GM19025 (cell line): ENCODE results near the gene CRELD1.

Experiments
- ATAC-seq: cut with Tn5 transposase; IDR thresholded peaks from one replicate; pipeline ENCODE4 v1.9.1; 2021; ENCODE audit warnings: mild to moderate bottlenecking, low read depth, moderate library complexity; ENCODE audit not compliant: unreplicated experiment

CRELD1 gene

DNA sequence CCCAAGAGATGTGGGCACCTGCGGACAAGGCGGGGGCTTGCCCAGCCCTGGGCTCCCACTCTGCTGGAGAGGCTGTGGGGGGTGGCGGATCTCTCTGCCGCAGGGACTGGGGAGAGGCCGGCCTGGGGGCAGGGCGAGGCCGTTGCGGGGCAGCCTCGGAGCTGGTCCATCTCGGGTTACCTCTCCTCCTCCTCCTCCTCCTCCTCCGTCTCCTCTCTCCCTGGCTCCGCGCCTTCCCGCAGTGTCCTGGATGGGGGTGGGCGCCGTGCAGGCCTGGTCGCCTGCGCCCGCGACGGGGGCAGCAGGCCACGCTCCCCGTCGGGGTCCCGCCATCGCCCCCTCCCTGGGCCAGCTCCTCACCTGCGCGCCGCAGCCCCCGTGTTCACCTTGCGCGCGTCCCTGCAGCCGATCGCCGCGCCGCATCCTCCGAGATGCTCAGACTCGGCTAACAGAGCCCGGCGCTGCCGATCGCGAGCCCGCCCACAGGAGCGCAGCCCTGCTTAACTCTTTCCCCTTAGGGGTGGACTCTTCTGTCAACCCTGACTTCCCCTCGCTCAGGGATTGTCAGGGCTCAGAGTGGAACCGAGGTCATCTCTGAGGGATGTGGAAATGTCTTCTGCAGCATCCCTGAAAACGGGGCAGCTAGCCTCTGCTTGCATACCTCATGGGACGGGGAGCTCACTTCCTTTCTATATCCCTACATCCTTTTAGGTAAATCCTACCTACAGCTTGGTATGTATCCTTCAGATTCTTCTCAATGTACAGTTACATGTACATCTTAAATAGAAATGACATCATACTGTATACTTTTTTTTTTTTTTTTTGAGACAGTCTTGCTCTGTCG is 18.6 kb downstream of the CRELD1 start, which contains the start of gene PRRT3:
TSS of gene PRRT3 (minus strand) at position 447 of the 844 bp plus-strand sequence. CDS start 2,293 bp downstream, outside the sequence.
- ATAC-seq: peak; percentile 63

DNA sequence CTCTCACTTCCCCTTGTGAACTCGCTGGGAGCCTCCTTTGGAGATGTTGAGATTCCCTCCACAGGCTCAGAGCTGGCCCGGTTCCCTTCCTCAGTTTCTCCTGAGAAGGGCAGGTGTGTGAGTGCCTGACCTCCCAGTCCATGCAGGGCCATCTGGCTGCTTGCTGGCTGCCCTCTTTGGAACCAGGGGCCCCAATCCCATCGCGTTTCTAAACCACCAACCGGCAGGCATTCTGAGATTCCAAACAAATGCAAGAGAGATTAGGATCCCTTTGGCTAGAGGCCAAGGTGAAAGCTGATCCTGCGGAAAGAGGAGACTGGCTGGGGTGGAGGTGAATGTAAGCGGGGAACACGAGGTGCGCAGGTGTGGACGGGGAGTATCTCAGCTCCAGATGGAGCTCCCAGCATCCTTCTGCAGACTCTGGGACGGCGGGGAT is 21.5 kb downstream of the CRELD1 start:
- ATAC-seq: no peak

DNA sequence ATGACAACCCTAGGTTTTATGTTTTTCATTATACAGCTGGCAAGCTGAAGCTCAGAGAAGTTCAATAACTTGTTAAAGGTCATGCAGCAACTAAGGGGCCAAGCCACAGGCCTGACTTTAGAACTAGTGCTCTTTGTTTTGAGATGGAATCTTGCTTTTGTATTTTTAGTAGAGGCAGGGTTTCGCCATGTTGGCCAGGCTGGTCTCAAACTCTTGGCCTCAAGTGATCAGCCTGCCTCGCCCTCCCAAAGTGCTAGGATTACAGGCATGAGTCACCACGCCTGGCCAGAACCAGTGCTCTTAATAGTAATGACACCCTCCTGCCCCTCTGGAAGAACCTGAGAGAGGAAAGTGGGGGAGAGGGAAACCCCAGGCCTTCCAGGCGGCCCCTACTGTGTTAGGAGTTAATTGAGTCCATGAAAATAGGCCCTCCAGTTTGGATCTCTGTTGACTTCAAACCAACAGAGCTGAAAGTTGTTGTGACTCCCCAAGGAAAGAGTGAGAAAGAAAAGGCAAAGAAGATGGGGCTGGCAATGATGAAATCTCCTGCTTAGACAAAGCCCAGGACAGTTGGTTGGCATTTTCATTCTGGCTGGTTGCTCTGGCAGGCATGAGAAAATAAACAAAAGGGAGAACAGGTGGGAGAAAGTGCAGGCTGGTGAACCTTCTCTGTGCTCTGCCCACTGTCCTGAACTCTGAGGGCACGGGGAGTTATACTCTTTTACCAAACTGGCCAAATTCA is 22.1 kb downstream of the CRELD1 start:
- ATAC-seq: no peak

DNA sequence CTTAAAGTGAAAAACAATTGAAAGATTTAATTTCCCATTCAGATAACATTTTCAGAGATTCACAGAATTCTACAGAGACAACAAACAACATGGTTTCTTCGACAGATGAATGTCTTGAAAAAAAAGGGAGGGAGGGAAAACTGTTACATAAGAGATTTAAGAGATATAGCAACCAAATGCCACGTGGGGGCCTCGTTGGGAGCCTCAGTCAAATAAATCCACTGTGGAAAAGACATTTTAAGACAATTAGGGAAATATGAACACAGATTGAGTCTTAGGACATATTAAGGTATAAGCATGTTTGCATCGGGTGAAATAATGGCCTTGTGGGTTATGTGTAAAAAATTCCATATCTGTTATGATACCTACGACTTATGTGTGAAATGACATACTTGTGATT is 23.6 kb downstream of the CRELD1 start:
- ATAC-seq: no peak

DNA sequence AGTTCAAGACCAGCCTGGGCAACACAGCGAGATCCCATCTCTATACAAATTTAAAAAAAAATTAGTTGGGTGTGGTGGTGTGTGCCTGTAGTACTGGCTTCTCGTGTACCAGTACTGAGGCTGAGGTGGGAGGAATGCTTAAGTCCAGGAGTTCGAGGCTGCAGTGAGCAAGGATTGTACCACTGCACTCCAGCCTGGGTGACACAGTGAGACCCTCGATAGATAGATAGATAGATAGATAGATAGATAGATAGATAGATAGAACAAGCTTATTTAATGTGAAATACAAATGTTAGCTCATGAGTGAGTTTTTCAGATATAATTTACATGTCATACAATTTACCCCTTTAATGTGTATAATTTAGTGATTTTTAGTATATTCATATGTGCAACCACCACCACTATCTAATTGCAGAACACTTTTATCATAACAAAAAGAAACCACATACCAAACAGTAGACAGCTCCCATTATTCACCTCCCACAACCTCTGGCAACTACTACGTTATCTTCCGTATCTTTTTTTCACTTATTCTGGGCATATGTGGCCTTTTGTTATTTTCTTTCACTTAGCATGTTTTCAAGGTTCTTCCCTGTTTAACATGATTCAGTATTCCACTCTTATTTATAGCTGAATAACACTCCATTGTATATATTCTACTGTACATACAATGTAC is 31.7 kb downstream of the CRELD1 start:
- ATAC-seq: no peak

DNA sequence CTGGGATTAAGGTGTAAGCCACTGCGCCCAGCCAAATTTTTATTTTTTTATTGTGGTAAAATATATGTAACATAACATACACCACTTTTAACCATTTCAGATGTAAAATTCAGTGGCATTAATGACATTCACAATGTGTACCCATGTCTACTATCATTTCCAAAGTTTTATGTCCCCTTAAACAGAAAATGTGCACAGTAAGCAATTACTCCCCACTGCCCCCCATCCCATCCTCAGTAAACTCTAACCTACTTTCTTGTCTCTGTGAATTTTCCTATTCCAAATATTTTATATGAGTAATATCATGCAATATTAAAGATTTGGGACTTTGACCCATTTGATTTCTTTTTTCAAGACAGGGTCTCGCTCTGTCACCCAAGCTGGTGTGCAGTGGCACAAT is 33.2 kb downstream of the CRELD1 start:
- ATAC-seq: no peak

DNA sequence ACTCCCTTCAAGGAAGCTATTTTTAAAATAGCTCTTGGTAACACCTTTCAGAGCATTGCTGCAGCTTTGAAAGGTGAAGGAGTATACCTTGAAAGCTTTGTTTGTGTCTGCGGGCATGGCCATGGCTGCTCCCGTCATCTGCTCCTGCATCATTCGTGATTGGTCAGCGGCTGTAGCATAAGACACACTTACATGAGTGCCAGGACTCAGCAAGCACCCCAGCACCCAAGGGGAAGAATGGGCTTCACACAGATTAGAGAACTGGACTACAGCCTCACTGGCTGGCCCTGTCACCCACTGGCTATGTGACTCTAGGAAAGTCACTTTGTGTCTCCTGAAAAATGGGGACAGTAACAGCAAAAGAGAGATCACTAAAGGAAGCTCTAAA is 36.0 kb downstream of the CRELD1 start:
- no peak for ATAC-seq

DNA sequence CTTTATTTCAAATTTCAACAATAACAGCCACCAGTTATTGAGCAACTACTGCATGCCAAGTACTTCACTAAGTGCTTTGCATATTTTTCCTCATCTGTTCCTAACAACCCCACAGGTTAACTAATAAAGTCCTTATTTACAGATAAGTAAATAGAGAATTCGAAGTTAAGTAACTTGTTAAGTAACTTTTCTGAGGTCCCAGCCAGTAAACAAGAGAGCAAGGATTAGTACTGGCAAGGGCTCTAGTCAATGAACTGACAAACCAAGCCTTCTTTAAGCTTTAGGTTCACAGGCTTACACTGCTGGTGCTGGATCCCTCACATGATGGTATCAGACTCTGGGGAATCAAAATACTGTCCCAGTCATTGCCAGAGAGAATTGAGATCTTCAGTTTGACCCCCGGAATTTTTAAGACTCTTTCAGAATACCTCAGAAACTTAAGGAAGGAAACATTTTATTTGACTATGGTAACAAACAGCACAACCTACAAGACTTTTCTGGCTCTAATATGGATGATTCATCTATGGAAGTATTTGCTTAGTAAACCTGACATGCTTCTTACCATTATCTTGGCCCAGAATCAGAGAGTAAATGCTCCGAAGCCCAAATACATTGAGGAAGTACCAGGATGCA is 36.5 kb downstream of the CRELD1 start:
- no peak for ATAC-seq

DNA sequence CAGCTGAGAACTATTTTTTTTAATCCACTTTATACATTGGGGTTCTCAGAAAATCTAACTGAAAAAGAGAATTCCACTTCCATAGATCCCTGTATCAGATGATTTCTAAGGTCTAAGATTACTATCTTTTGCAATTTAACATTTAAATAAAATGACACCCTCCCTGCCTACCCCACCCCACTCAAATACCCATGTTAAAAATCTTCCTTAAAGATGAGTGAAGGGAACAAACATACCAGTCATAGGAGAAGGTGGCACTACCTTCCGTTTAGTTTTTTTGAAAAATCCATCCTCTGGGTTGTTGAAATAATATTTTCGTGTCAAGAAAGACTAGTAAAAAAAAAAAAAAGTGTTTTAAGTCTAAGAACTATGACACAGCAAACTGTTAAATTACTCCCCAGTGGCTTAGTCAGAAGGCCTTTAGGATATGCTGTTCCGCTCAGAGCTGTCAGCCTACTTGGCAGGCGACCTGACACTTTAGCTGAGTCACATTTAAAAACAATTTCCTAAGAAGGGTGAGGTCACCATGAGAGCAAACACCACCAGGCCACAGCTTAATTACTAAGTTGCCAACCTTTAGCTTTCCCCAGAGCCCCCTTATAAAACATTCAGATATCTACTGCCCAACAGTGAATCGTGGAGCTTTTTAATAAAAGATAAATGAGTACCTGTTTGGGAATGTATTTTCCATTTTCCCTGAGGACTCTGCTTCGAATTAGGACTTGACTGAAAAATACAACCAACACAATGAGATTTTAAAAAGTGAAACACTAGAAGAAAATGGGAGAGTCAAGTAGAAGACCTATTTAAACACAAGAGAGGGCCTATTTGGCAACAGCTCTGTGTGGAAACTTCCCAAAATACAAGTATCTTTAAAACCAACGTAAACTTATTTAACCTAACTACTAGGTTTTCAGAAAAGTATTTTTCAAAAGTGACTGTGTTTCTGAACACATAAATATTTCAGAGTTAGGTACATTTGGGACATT is 43.4 kb downstream of the CRELD1 start:
- ATAC-seq: no peak

DNA sequence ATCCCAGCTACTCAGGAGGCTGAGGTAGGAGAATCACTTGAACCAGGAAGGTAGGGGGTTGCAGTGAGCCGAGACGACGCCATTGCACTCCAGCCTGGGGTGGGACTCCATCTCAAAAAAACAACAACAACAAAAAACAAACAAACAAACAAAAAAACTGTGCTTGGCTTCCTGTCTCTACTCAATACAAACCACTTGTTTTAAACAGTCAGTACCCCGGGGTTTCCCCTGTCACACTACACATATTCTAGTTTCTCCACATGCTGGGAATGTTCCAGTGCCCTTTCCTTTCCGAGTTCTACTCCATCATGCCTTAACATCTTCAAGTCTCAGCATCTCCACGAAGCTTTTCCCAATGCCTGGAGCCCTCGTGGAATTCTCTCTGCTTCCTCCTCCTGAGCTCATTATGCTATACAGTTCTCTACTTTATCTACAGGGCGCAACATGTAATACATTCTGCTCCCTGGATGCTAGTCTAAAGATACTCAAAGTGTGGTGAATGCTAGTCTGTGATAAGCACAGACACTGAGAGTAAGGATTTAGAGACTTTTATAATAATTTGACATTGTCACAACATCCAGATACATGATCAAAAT is 45.2 kb downstream of the CRELD1 start:
- ATAC-seq: no peak

DNA sequence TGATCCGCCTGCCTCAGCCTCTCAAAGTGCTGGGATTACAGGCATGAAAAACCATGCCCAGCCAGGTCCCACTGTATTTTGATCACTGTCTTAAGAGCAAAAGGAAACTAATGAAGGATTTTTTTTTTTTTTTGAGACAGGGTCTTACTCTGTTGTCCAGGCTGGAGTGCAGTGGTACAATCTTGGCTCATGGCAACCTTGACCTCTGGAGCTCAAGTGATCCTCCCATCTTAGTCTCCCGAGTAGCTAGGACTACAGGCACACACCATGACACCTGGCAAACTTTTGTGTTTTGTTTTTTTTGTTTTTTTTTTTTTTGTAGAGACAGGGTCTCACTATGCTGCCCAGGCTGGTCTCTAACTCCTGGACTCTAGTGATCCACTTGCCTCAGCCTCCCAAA is 46.6 kb downstream of the CRELD1 start:
- ATAC-seq: no peak

DNA sequence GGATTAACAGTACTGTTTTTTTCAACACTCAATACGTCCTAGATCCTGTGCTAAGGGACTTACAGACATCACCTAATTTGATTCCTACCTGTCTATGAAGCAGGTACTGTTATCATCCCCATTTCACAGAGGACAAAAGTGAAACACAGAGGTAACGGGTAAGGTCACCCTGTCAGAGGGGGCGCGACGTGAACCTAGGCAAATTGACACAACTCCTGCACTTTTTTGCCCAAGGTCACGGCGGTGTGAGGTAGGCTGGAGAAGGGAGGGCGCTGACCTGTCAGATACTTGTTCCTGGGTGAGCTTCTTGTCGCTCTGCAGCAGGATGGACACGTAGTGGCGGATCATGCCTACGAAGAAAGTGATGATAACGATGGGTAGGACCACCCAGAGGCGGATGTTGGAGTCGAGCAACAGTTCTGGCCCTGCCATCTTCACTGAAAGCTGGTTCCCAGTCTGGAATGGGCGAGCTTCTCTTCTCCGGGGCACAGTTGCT is 52.6 kb downstream of the CRELD1 start:
- peak; percentile 22 for ATAC-seq

DNA sequence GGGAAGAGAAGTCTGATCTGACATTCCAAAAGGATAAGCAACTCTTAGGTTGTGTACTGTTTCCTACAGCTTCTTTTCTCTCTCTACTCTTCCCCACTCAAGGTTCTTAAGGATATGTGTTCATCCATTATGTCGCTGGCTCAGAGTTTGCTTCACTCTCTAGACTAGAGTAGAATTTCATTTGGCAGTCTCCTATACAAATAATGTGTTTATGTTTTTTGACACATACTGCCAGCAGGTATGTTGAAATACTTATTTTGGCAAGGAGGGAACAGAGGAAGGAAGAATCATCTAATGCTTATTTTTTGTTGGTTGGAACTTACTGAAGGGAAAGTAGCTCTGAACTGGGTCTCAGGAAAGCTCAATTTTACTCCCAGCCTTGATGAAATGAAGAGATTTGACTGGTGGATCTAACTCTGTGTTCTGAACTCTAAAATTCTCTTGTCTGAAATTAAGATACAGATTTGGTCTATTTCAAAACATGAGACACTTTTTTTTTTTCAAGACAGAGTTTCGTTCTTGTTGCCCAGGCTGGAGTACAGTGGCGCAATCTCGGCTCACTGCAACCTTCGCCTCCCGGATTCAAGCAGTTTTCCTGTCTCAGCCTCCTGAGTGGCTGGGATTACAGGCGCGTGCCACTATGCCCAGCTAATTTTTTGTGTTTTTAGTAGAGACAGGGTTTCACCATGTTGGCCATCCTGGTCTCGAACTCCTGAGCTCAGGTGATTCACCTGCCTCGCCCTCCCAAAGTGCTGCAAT is 60.6 kb downstream of the CRELD1 start:
- no peak for ATAC-seq
